Activated naive CD4-positive, alpha-beta T cell treated with anti-CD3 and anti-CD28 coated beads, Interleukin-2, amount 50 U/mL, for 72 hours (primary cell): ENCODE results near the gene OR10A7. TPM values are rescaled to one million over a fixed set of nuclear protein-coding genes. Genes with fewer than 3 reads are reported as not detected.

Source experiments
- total RNA-seq, 2 donors: library from RNA; stranded (reverse); gene quantifications; one replicate each; pipeline ENCODE4 v1.2.3, GENCODE V29; 2022

OR10A7 gene
- total RNA-seq, 2 donors from 2014 or later: not detected

Other genes with a start within 250 kb of the OR10A7 start
- gene TESPA1, start 236.3 kb upstream of the OR10A7 start, total RNA-seq: 10 to 100 TPM; 94.7 to 95.8 TPM
- gene NEUROD4, start 201.1 kb upstream of the OR10A7 start, total RNA-seq: not detected
- gene OR9K2, start 94.6 kb upstream of the OR10A7 start, total RNA-seq: not detected
- not detected for gene OR6C74, start 23.6 kb downstream of the OR10A7 start, total RNA-seq
- gene OR6C6, start 75.5 kb downstream of the OR10A7 start, total RNA-seq: not detected
- gene OR6C1, start 93.3 kb downstream of the OR10A7 start, total RNA-seq: not detected
- not detected for gene OR6C3, start 109.7 kb downstream of the OR10A7 start, total RNA-seq
- not detected for gene OR6C75, start 141.9 kb downstream of the OR10A7 start, total RNA-seq
- not detected for gene OR6C65, start 179.5 kb downstream of the OR10A7 start, total RNA-seq
- gene OR6C76, start 205.2 kb downstream of the OR10A7 start, total RNA-seq: not detected
- gene OR6C2, start 223.1 kb downstream of the OR10A7 start, total RNA-seq: not detected
- gene OR6C70, start 249.1 kb downstream of the OR10A7 start, total RNA-seq: not detected